Aorta (tissue), 5 donors: ENCODE data around the gene LSAMP. TPM values are rescaled to one million over a fixed set of nuclear protein-coding genes. Genes with fewer than 3 reads are reported as not detected.

Source experiments
- ATAC-seq: fragments of 200-7000 bp; cut with Tn5 transposase; one replicate; pipeline ENCODE4 v1.9.1; 2022; ENCODE audit warnings: moderate library complexity; ENCODE audit not compliant: low FRiP score
- DNase-seq, 2 donors: peaks; one replicate each; pipeline ENCODE4 v3.0.0-alpha.2; 2020
- H3K27ac ChIP-seq, 2 donors: one replicate each; pipeline ENCODE4 v1.5.1; 2013; ENCODE audit warnings: low read length in 2 of 2, mild to moderate bottlenecking in 2 of 2, moderate library complexity in 2 of 2, control low read depth in 1 of 2, inconsistent platforms in 1 of 2, low read depth in 1 of 2
- H3K27me3 ChIP-seq, 2 donors: one replicate each; pipeline ENCODE4 v1.6.1; 2013; ENCODE audit warnings: control low read depth in 1 of 2, low read length in 1 of 2, mild to moderate bottlenecking in 1 of 2, moderate library complexity in 1 of 2; ENCODE audit not compliant: insufficient read depth in 2 of 2, control insufficient read depth in 1 of 2
- H3K36me3 ChIP-seq, 2 donors: one replicate each; pipeline ENCODE4 v1.6.1; 2013; ENCODE audit warnings: control low read depth in 1 of 2, low read length in 1 of 2, mild to moderate bottlenecking in 1 of 2; ENCODE audit not compliant: insufficient read depth in 2 of 2, control insufficient read depth in 1 of 2
- H3K4me1 ChIP-seq, 2 donors: one replicate each; pipeline ENCODE4 v1.6.1; 2013; ENCODE audit warnings: low read length in 2 of 2, control low read depth in 1 of 2, mild to moderate bottlenecking in 1 of 2, moderate library complexity in 1 of 2; ENCODE audit not compliant: insufficient read depth in 2 of 2, control insufficient read depth in 1 of 2
- H3K4me3 ChIP-seq, 2 donors: one replicate each; pipeline ENCODE4 v1.5.1; 2013; ENCODE audit warnings: low read length in 2 of 2, control low read depth in 1 of 2, mild to moderate bottlenecking in 1 of 2
- H3K9me3 ChIP-seq: one replicate; pipeline ENCODE4 v1.6.1; 2013; ENCODE audit warnings: mild to moderate bottlenecking, low read length; ENCODE audit not compliant: control insufficient read depth
- WGBS, 2 donors: extraction: QIAGEN DNeasy Blood & Tissue Kit; methylation state at CpG; one replicate each; pipeline ENCODE4 v1.1.7; 2013; 5-methylcytosine and 5-hydroxymethylcytosine counted together
- intact Hi-C, 2 donors: fragments of 100-400 bp; cut with DNase I; formaldehyde crosslinking; loops; one replicate each; pipeline versions ENCODE4 v1.14.2 to v1.15.0; 2022
- polyA plus RNA-seq, 2 donors: library from polyadenylated mRNA; stranded (reverse); fragments of 200-250 nt; gene quantifications; one replicate each; pipeline ENCODE4 v1.2.3, GENCODE V29; 2013
- total RNA-seq, 2 donors: library from RNA; stranded (reverse); fragmentation: NEBNext Ultra II Directional; extraction: Animal tissue kit (Norgen Biotek cat#: 25700); gene quantifications; one replicate each; pipeline ENCODE4 v1.2.1, GENCODE V29; 2021
- donor health status: healthy with polysubstance abuse.
- donor health status: Bipolar disorder and iron deficiency.
- donor health status: DM: no; HTN: no; CAD: no.
- donor health status: DM: no; HTN: no; CAD: no.
- donor health status: DM: yes; HTN: yes; CAD: no.

LSAMP gene
- total and polyA plus RNA-seq, 4 donors, result 0.38 to 7.8 (median 0.88) TPM; not detected in 1

DNA sequence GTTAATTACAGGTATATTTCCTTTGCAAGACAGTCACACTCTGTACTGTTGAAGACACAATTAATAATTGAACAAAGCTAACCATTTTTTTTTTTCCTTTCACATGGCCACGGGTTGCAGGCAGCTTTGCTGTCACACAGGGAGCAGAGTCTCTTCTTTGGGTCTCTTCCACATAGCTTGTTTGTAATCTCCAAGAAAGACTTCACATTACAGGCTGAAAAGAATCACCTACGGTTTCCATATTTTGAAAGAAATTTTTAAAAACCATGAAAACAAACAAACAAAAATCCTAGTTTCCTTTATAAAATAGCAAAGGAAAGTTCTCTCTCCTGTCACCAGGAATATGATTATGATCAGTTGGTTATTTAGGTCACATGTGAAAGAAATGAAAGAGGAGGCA lies 429.4 kb downstream of the LSAMP start:
- Histone ChIP-seq H3K9me3 (no peaks in the 10 kb centered on the region), H3K4me3 (no peak overlapping the region), H3K27me3 (no peaks in the 10 kb centered on the region), H3K4me1 (no peaks in the 10 kb centered on the region), H3K27ac (no peak overlapping the region), H3K36me3 (no peaks in the 10 kb centered on the region)
- DNase-seq (no peak), ATAC-seq (no peak)
- intact Hi-C loops, result no loop called here
- whole genome bisulfite sequencing, 2 donors, result 76 to 78% methylated on average over 2 of the region's 2 CpGs

GRCh38 chr3:116007000-116007399 lies 438.3 kb downstream of the LSAMP start:
- no peaks in the 10 kb centered on the region for H3K27me3 ChIP-seq
- ATAC-seq (no peak), DNase-seq (no peak)
- WGBS, 2 donors, result 81 to 91% methylated on average over 2 of the region's 2 CpGs
- no peak overlapping the region for H3K4me3 ChIP-seq
- H3K36me3 ChIP-seq, result no peaks in the 10 kb centered on the region
- H3K27ac ChIP-seq, result no peak overlapping the region
- H3K4me1 ChIP-seq, result no peaks in the 10 kb centered on the region
- intact Hi-C loops, result no loop called here
- H3K9me3 ChIP-seq, result no peaks in the 10 kb centered on the region

DNA sequence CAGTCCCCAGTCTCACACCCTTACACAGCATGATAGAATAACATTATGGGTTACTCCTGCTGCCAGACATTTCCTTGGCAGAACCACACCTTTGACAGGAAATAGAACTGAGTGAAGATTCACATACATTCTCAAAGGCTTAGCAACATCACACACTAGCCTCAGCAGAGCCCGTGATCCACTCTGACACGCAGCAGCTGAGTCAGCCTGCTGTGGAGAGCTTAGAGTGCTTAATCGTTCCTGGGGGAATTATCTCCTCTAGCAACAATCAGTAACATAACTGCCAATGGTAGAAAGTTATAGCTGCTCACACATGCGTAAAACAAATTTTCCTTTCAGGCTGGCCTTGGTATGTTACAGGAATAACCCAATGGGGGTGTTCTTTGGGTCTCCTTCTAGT lies 439.9 kb downstream of the LSAMP start:
- intact Hi-C loops, result no loop called here
- Histone ChIP-seq H3K36me3 (no peaks in the 10 kb centered on the region), H3K27me3 (no peaks in the 10 kb centered on the region), H3K9me3 (no peaks in the 10 kb centered on the region), H3K4me1 (no peaks in the 10 kb centered on the region), H3K27ac (no peak overlapping the region), H3K4me3 (no peak overlapping the region)
- peak in 1 of 2 donors; percentile 42 for DNase-seq
- ATAC-seq, result peak; percentile 57
- 7 to 14% methylated on average over 4 of the region's 4 CpGs for WGBS, 2 donors

- no peaks in the 10 kb centered on the region for H3K4me1 ChIP-seq
- DNase-seq, result no peak
- peaks cover 2% of the 10 kb centered on the region for H3K9me3 ChIP-seq
- no peak overlapping the region for H3K4me3 ChIP-seq
- ATAC-seq, result no peak
- intact Hi-C loops, result no loop called here
- no peak overlapping the region for H3K27ac ChIP-seq
- 55 to 56% methylated on average over 2 of the region's 2 CpGs for WGBS, 2 donors
- H3K36me3 ChIP-seq, result no peaks in the 10 kb centered on the region
- no peaks in the 10 kb centered on the region for H3K27me3 ChIP-seq
Observed at GRCh38 chr3:116002235-116002634, 443.1 kb downstream of the LSAMP start.

GRCh38 chr3:116001151-116001621 lies 444.1 kb downstream of the LSAMP start:
- ATAC-seq, result no peak
- Histone ChIP-seq H3K9me3 (peaks cover 2% of the 10 kb centered on the region), H3K36me3 (no peaks in the 10 kb centered on the region), H3K27ac (no peak overlapping the region), H3K27me3 (no peaks in the 10 kb centered on the region), H3K4me3 (no peak overlapping the region), H3K4me1 (no peaks in the 10 kb centered on the region)
- intact Hi-C loops, result no loop called here
- 59 to 68% methylated on average over 1 of the region's 1 CpG for WGBS, 2 donors
- DNase-seq, result no peak

GRCh38 chr3:116000311-116000710 lies 445.0 kb downstream of the LSAMP start:
- Histone ChIP-seq H3K9me3 (peaks cover 2% of the 10 kb centered on the region), H3K4me1 (no peaks in the 10 kb centered on the region), H3K4me3 (no peak overlapping the region), H3K27ac (no peak overlapping the region), H3K27me3 (no peaks in the 10 kb centered on the region), H3K36me3 (no peaks in the 10 kb centered on the region)
- ATAC-seq (no peak), DNase-seq (no peak)
- intact Hi-C loops, result no loop called here
- 68 to 71% methylated on average over 3 of the region's 3 CpGs for WGBS, 2 donors

- no peaks in the 10 kb centered on the region for H3K27me3 ChIP-seq
- peaks cover 2% of the 10 kb centered on the region for H3K9me3 ChIP-seq
- no peaks in the 10 kb centered on the region for H3K4me1 ChIP-seq
- 56 to 65% methylated on average over 4 of the region's 4 CpGs for WGBS, 2 donors
- H3K36me3 ChIP-seq, result no peaks in the 10 kb centered on the region
- intact Hi-C loops, result no loop called here
- ATAC-seq (no peak), DNase-seq (no peak)
- no peak overlapping the region for H3K4me3 ChIP-seq
- no peak overlapping the region for H3K27ac ChIP-seq
Observed at GRCh38 chr3:115999613-116000012, 445.7 kb downstream of the LSAMP start.

- intact Hi-C loops, result no loop called here
- Histone ChIP-seq H3K27me3 (no peaks in the 10 kb centered on the region), H3K4me3 (no peak overlapping the region), H3K27ac (no peak overlapping the region), H3K36me3 (no peaks in the 10 kb centered on the region), H3K4me1 (no peaks in the 10 kb centered on the region), H3K9me3 (peaks cover 2% of the 10 kb centered on the region)
- WGBS, 2 donors, result 51 to 58% methylated on average over 5 of the region's 5 CpGs
- ATAC-seq (no peak), DNase-seq (no peak)
Observed at GRCh38 chr3:115999001-115999585, 446.2 kb downstream of the LSAMP start.

DNA sequence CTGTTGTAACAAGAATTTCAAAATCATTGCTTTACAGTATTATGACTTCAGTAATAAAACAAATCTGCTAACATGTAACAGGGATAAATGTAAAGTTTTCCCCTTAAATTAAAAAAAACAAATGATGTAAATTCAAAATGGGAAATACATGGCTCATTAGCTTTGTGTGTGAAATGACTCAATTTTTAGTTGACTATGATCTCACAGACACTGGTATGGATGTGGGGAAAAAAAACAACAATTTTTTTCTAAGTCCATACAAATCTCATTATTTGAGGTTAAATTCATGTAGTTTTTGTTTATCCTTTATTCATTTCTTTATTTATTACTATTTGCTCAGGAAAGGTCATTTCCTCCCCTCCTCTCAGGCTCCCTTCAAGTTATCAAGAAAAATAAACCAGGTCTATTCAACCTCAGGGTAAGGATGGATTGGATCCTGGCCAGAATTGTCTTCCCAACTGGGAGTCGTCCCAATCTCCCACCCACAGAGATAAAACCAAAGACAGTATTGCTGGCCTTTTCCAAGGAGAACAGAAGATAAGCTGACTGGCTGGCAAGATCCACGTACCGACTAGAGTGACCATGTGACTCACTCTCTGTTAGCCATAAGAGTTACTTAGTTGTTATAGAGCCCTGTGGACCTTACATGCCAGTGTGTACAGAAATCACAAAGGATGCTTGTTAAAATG lies 448.7 kb downstream of the LSAMP start:
- DNase-seq (no peak), ATAC-seq (no peak)
- Histone ChIP-seq H3K27me3 (no peaks in the 10 kb centered on the region), H3K27ac (no peak overlapping the region), H3K4me1 (no peaks in the 10 kb centered on the region), H3K36me3 (no peaks in the 10 kb centered on the region), H3K9me3 (peaks cover 2% of the 10 kb centered on the region), H3K4me3 (no peak overlapping the region)
- WGBS, 2 donors, result 35% methylated on average over 3 of the region's 3 CpGs
- intact Hi-C loops, result no loop called here
